ENCODE results near the gene FGF11. TPM values are rescaled to one million over a fixed set of nuclear protein-coding genes. Genes with fewer than 3 reads are reported as not detected.

FGF11 gene
- total and polyA plus RNA-seq, 2 of the 4 experiments (the other 2 are of a cell fraction) = 0.18 to 1.1 TPM

- Histone ChIP-seq H2BK5ac (ENCODE audit: low read depth, low read length, poor library complexity, severe bottlenecking) (no peak overlapping the region), H3K4me3 (ENCODE audit: insufficient read depth, low read depth, low read length) (no peak overlapping the region), H3K27me3 (ENCODE audit: control insufficient read depth, insufficient read depth, low read length) (peaks cover 2% of the 10 kb centered on the region; the same call in 1 of the 2 replicates), H3K18ac (ENCODE audit: low read depth, low read length) (no peak overlapping the region), H3K27ac (ENCODE audit: insufficient read depth, low read length) (no peak overlapping the region), H3K9me1 (ENCODE audit: insufficient read depth, low read length) (0 out of 2 replicates have a peak, but pooled peaks cover 3% of the 10 kb centered on the region), H3K79me1 (ENCODE audit: low read depth in 1 of 2, low read length in 2 of 2) (no peaks in the 10 kb centered on the region), H4K8ac (ENCODE audit: low read depth in 2 of 2, low read length in 2 of 2) (no peak overlapping the region), H3K9me3 (ENCODE audit: control insufficient read depth, insufficient read depth, low read length) (no peaks in the 10 kb centered on the region), H2AK9ac (replicated peaks; ENCODE audit: low read depth, low read length, poor library complexity) (no peak overlapping the region), H2BK15ac (ENCODE audit: low read depth, low read length) (no peak overlapping the region), H3K56ac (ENCODE audit: extremely low read depth, insufficient read depth, low read length) (no peak overlapping the region), H3K9ac (ENCODE audit: low read depth, low read length) (no peak overlapping the region), H3K4me2 (ENCODE audit: low read depth, low read length) (no peak overlapping the region), H4K20me1 (ENCODE audit: insufficient read depth, low read length) (no peaks in the 10 kb centered on the region), H3K14ac (replicated peaks; ENCODE audit: low read depth, low read length) (no peak overlapping the region), H3K36me3 (ENCODE audit: control insufficient read depth, insufficient read depth, low read length) (no peaks in the 10 kb centered on the region), H2AFZ (replicated peaks; ENCODE audit: low read length, poor library complexity) (no peak overlapping the region), H2AK5ac (ENCODE audit: low read depth, low read length) (no peak overlapping the region), H2BK20ac (ENCODE audit: low read depth, low read length) (no peak overlapping the region), H4K5ac (ENCODE audit: low read depth, low read length) (no peak overlapping the region), H3K4me1 (ENCODE audit: control insufficient read depth, insufficient read depth, low read length) (no peaks in the 10 kb centered on the region), H2BK120ac (ENCODE audit: low read depth, low read length) (no peak overlapping the region), H4K91ac (ENCODE audit: insufficient read depth, low read depth, low read length) (no peak overlapping the region), H3K23ac (ENCODE audit: low read depth, low read length) (no peak overlapping the region), H3K4ac (ENCODE audit: low read depth, low read length) (no peak overlapping the region)
- CTCF ChIA-PET = interaction anchor here (1.1 kb wide), 1 partner anchor 9 kb away, joined by 3 read pairs; no protein-coding TSS in a partner anchor
- DNase-seq (no peak), ATAC-seq (ENCODE audit: low read depth) (no peak)
- POLR2A ChIA-PET (ENCODE audit: unreplicated experiment) = no interaction called here
- TF ChIP-seq SMC3 (IDR thresholded peaks at IDR 0.05; ENCODE audit: low read depth, low read length) = no peak
- no peak for TF ChIP-seq BHLHE40 (IDR thresholded peaks at IDR 0.05; ENCODE audit: low read depth, low read length)
- TF ChIP-seq POLR2A (IDR thresholded peaks at IDR 0.05; ENCODE audit: low read depth, low read length) = no peak
- no peak for TF ChIP-seq CTCF (conservative IDR thresholded peaks at IDR 0.05; ENCODE audit: low read depth, low read length)
- no peak for TF ChIP-seq CEBPB (IDR thresholded peaks at IDR 0.05; ENCODE audit: low read depth, low read length)
- no peak for TF ChIP-seq CHD1 (IDR thresholded peaks at IDR 0.05; ENCODE audit: low read depth, low read length)
- no peak for TF ChIP-seq FOS (IDR thresholded peaks at IDR 0.05; ENCODE audit: low read depth, low read length)
- 93% methylated on average over 3 of the region's 7 CpGs; no CpG with 5 or more reads in 1 of the 2 experiments for WGBS, 2 experiments (ENCODE audit: extremely low coverage in 2 of 2, insufficient read length in 1 of 2)
- intact Hi-C loops (cut with micrococcal nuclease) = no loop called here
- BruUV-seq (replicated peaks) = no TSS peak
- dilution Hi-C loops (cut with HindIII; ENCODE audit: low sequenced_read_pairs, unreplicated experiment) = no loop called here
- in situ Hi-C loops (cut with MboI; ENCODE audit: low sequenced_read_pairs) = no loop called here
Observed at GRCh38 chr17:7427549-7427948, 11.8 kb upstream of the FGF11 start.
